ENCODE measurements around the gene TRABD2B.

Gene TRABD2B

DNA sequence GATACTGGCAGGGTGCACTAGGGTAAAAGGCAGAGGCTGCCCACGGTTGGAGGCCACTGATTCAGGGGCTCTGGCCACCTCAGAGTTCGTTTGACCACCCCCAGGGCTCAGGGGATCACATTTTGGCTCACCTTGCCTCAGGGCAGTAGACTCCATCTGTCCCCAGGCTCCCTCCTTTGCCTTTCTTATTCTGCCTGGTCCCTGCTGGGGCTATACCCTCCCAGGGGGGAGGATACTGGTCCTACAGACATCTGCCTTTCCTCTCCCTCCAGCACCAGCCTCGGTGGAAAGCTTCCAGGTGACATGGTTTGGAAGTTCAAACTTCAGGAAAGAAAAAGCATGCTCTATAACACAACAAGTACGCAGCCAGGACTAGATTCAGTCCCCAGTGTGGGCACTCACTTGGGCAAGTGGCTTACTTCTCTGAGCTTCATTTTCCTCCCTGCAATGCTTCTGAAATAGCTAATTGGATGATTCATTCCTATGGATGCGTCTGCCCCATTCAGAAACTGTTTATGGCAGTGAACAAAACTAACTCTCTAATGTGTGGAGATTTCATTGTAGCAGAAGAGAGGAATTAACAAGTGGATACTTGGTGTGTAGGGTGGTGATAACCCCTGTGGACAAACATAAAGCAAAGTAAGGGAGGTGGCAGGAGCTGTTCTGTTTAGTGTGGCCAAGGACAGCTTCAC, 154.8 kb downstream of the TRABD2B start:
- FAIRE-seq = no peak

DNA sequence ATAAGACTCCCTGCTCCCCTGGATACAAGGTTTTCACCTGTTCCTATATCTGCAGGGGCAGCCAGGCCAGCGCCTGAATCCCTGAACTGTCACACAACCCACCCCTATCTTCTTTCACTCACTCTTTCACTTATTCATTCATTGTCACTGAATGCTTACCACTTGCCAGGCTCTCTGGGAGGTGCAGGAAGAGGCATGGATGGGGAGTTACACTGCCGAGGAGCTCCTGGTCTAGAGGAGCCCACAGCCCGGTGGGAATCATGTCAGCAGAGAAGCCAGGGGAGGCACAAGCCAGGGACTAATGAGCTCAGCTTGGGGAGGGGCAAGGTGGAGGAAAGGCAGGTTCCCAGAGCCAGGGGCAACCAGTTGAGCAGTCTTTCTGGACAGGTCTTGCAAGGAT, 155.8 kb downstream of the TRABD2B start:
- FAIRE-seq (no peak), DNase-seq (ENCODE audit: insufficient read length, low spot score) (no peak)
- TF ChIP-seq, protein P1, sequence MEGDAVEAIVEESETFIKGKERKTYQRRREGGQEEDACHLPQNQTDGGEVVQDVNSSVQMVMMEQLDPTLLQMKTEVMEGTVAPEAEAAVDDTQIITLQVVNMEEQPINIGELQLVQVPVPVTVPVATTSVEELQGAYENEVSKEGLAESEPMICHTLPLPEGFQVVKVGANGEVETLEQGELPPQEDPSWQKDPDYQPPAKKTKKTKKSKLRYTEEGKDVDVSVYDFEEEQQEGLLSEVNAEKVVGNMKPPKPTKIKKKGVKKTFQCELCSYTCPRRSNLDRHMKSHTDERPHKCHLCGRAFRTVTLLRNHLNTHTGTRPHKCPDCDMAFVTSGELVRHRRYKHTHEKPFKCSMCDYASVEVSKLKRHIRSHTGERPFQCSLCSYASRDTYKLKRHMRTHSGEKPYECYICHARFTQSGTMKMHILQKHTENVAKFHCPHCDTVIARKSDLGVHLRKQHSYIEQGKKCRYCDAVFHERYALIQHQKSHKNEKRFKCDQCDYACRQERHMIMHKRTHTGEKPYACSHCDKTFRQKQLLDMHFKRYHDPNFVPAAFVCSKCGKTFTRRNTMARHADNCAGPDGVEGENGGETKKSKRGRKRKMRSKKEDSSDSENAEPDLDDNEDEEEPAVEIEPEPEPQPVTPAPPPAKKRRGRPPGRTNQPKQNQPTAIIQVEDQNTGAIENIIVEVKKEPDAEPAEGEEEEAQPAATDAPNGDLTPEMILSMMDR (IDR thresholded peaks at IDR 0.05; ENCODE audit: insufficient read depth, missing control alignments) = no peak

More for the DNA sequence above, 154.8 kb downstream of the TRABD2B start:
- no peak for DNase-seq (ENCODE audit: insufficient read length, low spot score)
- TF ChIP-seq, protein P1 (IDR thresholded peaks at IDR 0.05; ENCODE audit: insufficient read depth, missing control alignments) = no peak

DNA sequence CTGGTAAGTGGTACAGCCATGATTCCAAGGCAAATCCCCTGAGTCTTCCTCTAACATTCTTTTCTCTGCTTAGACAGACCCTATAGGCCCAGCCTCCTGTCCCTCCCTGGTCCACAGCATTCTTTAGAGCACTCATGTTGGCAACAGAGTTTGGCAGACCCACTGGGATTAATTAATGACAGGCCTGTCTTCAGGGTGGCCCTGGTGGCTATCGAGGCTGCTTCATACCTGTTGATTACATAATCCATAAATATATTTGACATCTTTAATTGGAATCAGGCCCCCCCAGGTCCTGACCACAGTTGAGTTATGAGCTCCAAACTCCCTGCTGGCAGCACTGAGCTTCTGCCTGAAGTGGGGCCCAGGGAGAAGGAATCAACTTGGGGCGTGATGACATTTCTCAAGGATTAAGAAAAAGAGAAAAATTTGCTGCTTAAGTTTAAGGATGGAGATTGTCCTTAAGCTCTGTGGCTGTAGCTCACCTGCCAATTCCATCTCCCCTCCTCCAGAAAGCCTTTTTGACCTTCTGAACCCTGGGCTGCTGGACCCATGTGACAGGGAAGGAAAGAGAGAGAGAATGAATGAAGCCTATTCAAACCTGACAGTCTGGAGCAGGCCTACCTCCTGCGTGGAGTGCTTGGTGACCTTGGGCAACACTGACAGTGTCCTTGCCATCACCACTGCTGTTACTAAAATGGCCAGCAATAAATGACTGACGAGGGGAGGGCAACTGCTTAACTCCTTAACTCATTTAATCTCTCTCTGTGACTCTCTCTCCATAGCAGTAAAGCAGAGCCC, 156.6 kb downstream of the TRABD2B start:
- FAIRE-seq = no peak
- TF ChIP-seq, protein P1 (IDR thresholded peaks at IDR 0.05; ENCODE audit: insufficient read depth, missing control alignments) = no peak
- DNase-seq (ENCODE audit: insufficient read length, low spot score) = no peak

DNA sequence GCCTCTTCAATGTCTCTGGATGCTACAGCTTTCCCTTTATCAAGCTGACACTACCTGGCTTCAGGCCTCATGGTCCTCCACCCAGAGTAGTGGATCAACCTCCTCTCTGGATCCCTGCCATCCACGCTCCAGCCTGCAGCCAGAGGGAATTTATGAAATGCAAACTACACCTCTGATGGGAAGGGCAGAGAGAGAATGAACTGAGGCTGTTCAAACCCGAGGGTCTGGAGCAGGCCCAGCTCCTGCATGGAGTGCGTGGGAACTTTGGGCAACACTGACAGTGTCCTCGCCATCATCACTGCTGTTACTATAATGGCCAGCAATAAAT, 157.8 kb downstream of the TRABD2B start:
- TF ChIP-seq, protein P1 (IDR thresholded peaks at IDR 0.05; ENCODE audit: insufficient read depth, missing control alignments) = no peak
- DNase-seq (ENCODE audit: insufficient read length, low spot score) = no peak
- FAIRE-seq = no peak

DNA sequence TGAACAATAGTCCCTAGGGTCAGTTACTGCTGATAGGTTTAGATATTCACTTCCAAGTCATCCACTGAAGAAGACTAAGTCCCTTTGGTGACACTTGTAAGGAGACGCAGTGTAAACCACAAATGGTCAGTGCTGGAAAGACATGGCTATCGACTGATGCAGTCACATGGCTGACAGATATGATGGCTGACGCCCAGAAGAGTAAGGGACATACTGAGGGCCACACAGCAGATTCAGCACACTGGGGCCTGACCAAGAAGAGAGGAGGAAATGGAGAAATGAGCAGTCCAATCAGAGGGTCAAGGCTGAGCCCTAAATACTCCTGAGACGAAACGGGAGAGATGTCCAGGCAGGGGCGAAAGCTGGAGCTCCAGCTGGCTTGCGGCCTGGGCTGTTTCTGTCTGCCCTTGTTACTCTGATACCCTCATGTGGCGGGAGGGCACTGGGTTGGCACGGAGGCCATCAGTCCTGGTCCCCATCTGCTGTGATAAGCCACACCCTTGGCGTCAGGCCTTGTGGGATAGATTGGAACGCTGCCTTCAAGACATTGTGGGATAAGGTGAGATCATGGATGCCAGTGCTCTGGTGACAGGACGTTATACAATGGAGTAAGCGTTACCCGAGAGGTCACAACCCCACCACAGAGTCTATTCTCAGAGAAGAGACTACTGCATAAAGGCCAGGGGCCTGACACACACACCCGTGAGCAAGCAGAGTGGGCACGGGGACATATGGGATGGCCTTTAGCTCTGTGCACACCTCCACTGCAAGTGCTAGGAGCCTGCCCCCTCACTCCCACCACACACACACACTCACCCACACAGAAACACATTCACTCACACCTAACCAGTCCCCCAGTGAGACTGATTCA, 158.4 kb downstream of the TRABD2B start:
- FAIRE-seq (no peak), DNase-seq (ENCODE audit: insufficient read length, low spot score) (no peak)
- TF ChIP-seq, protein P1 (IDR thresholded peaks at IDR 0.05; ENCODE audit: insufficient read depth, missing control alignments) = no peak

DNA sequence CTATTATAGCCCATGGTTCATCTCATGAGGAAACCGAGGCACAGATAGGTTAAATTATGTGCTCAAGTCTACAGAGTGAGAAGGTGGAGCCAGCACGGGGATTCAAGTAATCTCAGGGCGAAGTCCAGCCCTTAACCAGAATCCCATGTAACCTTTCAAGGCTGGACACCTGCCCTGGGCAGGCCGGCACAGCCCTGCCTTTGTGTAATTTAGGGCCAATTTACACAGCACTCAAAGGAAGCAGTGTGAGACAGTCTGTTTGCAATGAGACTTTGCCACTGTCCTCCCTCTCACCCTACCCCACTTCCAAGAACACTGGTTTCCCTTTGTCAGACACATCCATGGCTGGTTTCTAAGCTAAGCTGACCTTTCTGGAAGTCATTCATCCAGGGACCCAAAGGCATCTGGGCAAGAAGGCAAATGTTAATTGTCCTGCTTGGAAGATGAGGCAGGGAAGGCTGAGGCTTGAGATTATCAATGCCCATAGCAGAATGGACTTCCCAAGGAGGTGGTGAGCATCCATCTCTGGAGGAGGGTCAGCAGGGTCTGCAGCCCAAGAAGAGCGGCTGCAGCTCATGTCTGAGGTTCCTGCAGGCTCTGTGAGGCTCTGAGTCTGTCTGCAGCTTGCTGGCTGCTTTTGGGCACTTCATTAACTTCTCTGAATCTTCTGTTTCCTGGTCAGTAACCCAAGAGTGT, 159.2 kb downstream of the TRABD2B start:
- TF ChIP-seq, protein P1 (IDR thresholded peaks at IDR 0.05; ENCODE audit: insufficient read depth, missing control alignments) = no peak
- FAIRE-seq (no peak), DNase-seq (ENCODE audit: insufficient read length, low spot score) (no peak)

Data from D721Med (cell line).